Memory B cell (primary cell): Measurements from ENCODE around the gene SERHL2.
"Not testable (repeated sequence)": the region's sequence is repeated elsewhere in the genome, so short reads cannot be mapped to it uniquely, and the experiment has no call there.

Source experiments
- ATAC-seq: fragments of 150-1000 bp; cut with Tn5 transposase; 2 replicates; pipeline ENCODE4 v1.10.0; 2021; ENCODE audit warnings: low read depth, mild to moderate bottlenecking, moderate library complexity
- DNase-seq, 2 donors: peaks; one replicate each; pipeline ENCODE4 v3.0.0; 2022; ENCODE audit warnings: low spot score in 2 of 2
- H3K27ac Mint-ChIP-seq: one replicate; pipeline ENCODE4 v1.8.0; 2022; ENCODE audit warnings: mild to moderate bottlenecking, moderate library complexity, mixed read lengths
- H3K27me3 Mint-ChIP-seq: one replicate; pipeline ENCODE4 v1.8.0; 2022; ENCODE audit warnings: mixed read lengths
- H3K36me3 Mint-ChIP-seq: one replicate; pipeline ENCODE4 v1.8.0; 2022; ENCODE audit warnings: mild to moderate bottlenecking, mixed read lengths
- H3K4me1 Mint-ChIP-seq: one replicate; pipeline ENCODE4 v1.8.0; 2022; ENCODE audit warnings: mixed read lengths
- H3K4me3 Mint-ChIP-seq: one replicate; pipeline ENCODE4 v1.8.0; 2022; ENCODE audit warnings: mild to moderate bottlenecking, moderate library complexity, mixed read lengths
- H3K9me3 Mint-ChIP-seq: one replicate; pipeline ENCODE4 v1.8.0; 2022; ENCODE audit warnings: mixed read lengths

Gene SERHL2

DNA sequence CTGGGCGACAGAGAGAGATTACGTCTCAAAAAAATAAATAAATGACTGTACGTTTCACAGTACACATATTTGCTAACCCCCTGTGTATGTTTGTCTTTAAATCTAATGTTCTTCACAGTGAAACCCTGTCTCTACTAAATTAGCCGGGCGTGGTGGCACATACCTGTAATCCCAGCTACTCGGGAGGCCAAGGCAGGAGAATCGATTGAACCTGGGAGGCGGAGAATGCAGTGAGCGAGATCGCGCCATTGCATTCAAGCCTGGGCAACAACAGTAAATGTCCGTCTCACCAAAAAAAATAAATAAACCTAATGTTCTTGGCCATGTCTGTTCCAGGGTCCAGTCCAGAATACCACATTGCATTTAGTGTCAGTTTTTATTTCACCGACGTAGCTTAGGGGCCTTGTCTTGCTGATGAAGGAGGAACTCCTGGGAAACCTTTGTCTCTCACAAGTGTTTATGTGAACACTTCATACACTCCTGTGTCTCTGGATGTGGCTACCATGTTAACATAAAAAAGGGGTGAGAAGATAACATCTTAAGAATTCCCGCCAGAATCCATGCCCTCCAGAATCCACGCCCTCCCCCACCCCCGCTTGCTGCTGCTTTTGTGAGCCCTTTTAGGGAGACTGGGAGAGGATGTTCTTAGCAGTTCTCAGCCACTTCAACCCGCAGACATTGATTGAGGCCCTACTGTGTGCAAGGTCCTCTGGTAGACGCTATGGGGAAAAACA, 5.0 kb upstream of the SERHL2 start:
- DNase-seq (no peak), ATAC-seq (no peak)
- Mint-ChIP-seq H3K9me3 (no peaks in the 10 kb centered on the region), H3K4me3 (no peak overlapping the region), H3K27me3 (no peaks in the 10 kb centered on the region), H3K4me1 (peaks cover 27% of the 10 kb centered on the region), H3K27ac (peak overlapping the region; percentile 52), H3K36me3 (no peaks in the 10 kb centered on the region)

DNA sequence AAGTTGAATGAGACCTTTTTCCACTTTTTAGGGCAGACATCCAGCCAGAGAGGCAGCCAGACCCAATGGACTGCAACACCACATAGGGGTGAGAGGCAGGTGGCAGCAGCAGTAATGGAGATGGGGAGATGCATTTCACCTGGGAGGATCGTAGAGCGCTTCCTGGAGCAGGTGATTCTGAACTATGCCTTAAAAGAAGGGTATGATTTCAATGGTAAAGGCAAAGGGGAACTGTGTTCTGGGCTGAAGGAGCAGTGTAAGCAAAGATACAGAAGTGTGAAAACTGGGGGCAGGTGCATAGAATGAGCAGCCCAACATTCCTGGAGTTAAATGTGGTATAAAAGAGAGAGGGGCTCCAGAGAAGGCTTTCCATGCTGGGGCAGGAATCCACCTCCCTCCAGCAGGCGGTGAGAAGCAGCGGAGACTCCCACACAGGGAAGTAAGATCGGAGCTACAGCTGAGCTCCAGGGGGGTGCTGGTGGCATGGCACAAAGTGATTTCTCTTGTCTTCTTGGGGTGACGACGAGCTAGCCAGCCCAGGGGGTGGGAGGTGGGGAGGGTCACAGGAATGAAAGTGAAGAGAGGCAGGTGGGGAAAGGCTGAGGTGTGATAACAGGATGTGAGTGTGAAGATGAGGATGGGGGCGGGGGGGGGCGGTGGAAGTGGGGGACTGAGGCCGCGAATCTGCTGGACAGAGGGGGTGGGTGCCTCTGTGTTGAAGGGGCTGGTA, 4.3 kb upstream of the SERHL2 start:
- Mint-ChIP-seq H3K4me1 (peaks cover 27% of the 10 kb centered on the region), H3K9me3 (no peaks in the 10 kb centered on the region), H3K27ac (peak overlapping the region; percentile 52), H3K27me3 (no peaks in the 10 kb centered on the region), H3K36me3 (no peaks in the 10 kb centered on the region), H3K4me3 (no peak overlapping the region)
- DNase-seq (no peak), ATAC-seq (no peak)

DNA sequence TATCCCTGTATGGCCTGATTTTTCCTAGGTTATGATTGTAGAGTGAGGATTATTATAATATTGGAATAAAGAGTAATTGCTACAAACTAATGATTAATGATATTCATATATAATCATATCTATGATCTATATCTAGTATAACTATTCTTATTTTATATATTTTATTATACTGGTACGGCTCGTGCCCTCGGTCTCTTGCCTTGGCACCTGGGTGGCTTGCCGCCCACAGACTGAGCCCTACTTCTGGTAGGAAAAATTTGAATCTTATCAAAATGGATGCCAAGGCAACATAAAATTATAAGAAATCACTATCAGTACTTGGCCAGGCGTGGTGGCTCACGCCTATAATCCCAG, 1.5 kb upstream of the SERHL2 start:
- not testable (repeated sequence) for H3K9me3 Mint-ChIP-seq, H3K27me3 Mint-ChIP-seq, H3K36me3 Mint-ChIP-seq, ATAC-seq, DNase-seq
- Mint-ChIP-seq H3K4me1 (peaks cover 27% of the 10 kb centered on the region), H3K4me3 (peak overlapping the region; percentile 88), H3K27ac (peak overlapping the region; percentile 92)

DNA sequence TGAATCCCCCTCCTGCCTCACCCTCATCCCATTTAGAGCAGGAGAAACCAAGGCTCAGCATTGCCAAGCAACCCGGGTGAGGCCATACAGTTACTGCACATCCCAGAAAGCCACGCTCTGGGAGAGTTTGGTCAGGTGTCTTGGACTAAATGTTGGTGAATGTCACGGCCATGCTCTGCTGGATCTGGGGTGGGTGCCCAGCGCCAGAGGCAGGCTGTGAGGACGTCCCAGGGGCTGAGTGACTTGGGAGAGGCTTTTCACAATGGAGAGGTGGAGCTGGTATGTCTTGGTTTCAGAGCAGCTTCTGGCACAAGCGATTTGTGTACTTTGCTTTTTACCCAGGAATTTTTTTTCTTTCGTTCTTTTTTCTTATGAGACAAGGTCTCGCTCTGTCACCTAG, 6.6 kb downstream of the SERHL2 start:
- Mint-ChIP-seq H3K4me1 (peaks cover 16% of the 10 kb centered on the region), H3K4me3 (no peak overlapping the region), H3K27ac (peak overlapping the region; percentile 7), H3K36me3 (no peaks in the 10 kb centered on the region), H3K27me3 (no peaks in the 10 kb centered on the region), H3K9me3 (no peaks in the 10 kb centered on the region)
- ATAC-seq, result no peak
- DNase-seq, result no peak

DNA sequence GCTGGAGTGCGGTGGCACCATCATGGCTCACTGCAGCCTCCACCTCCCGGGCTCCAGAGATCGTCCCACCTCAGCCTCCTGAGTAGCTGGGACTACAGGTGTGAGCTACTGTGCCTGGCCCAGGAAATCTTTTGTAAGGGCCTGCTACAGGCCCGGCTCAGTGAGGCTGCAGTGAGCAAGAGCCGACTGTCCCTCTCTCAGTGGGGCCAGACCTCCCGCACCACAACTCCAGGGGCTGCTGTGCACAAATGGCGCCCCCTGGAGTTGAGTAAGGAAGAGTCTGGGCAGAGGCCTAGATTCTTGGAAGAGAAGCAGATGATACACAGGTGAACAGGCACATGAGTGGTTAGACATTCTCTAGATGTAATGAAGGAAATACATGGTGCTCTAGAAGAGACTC, 7.0 kb downstream of the SERHL2 start:
- no peaks in the 10 kb centered on the region for H3K27me3 Mint-ChIP-seq
- DNase-seq, result no peak
- no peaks in the 10 kb centered on the region for H3K9me3 Mint-ChIP-seq
- H3K27ac Mint-ChIP-seq, result peak overlapping the region; percentile 7
- H3K4me1 Mint-ChIP-seq, result peaks cover 16% of the 10 kb centered on the region
- no peak overlapping the region for H3K4me3 Mint-ChIP-seq
- no peak for ATAC-seq
- no peaks in the 10 kb centered on the region for H3K36me3 Mint-ChIP-seq

DNA sequence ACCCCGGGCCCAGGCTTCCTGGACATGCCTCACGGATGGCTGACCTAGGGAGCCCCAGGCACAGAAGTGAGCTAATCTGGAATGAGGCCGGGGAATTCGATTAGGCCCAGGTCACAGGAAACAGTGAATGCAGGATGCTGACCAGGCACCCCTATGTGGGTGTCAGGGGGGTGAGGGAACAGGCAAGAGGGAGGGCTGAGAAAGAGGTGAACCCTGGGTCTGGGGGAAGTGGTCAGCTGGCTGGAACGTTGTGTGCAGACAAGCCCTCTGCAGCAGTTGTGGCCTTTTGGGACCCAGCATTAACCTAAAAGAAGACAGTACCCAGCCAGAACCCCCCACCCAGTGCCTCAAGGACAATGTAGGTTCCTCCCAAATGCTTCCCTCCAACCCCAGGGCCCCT, 8.1 kb downstream of the SERHL2 start:
- H3K36me3 Mint-ChIP-seq, result no peaks in the 10 kb centered on the region
- H3K4me1 Mint-ChIP-seq, result peaks cover 16% of the 10 kb centered on the region
- DNase-seq, result no peak
- no peaks in the 10 kb centered on the region for H3K9me3 Mint-ChIP-seq
- H3K27ac Mint-ChIP-seq, result peak overlapping the region; percentile 7
- no peak overlapping the region for H3K4me3 Mint-ChIP-seq
- no peak for ATAC-seq
- no peaks in the 10 kb centered on the region for H3K27me3 Mint-ChIP-seq

DNA sequence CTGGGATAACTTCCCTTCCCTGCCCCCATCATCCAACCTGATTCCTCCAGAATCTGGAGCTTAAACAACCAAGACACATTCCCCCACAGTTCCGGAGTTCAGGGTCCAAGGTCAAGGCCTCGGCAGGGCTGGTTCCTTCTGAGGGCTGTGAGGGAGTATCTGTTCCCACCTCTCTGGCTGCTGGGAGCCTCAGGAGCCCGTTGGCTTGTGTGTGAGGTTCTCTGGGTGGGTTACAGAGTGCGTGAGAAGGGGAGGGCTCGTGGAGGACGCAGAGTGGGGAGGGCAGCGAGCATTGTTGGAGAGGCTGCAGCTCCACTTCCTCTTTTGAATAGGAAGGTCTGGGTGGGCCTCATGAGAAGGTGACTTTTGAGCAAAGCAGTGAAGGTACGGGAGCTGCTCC, 8.5 kb downstream of the SERHL2 start:
- Mint-ChIP-seq H3K27ac (peak overlapping the region; percentile 56), H3K4me3 (peak overlapping the region; percentile 70), H3K27me3 (no peaks in the 10 kb centered on the region), H3K9me3 (no peaks in the 10 kb centered on the region), H3K36me3 (no peaks in the 10 kb centered on the region), H3K4me1 (peaks cover 16% of the 10 kb centered on the region)
- ATAC-seq (peak; percentile 97), DNase-seq (peak; percentile 16 to 31)

DNA sequence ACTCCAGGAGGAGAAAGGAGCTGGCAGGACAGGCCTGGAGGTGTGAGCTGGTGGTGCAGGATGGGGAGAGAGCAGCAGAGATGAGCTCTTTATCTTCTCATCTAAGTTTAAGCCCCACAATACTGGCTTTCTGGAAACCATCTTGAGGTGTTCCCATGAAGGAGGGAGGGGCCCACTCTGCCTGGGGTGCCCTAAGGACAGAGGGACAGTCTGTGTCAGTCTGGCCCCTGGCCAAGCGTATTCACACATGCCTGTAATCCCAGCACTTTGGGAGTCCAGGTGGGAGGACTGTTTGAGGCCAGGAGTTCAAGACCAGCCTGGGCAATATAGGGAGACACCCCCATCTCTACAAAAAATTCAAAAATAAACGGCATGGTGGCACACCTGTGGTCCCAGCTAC, 8.9 kb downstream of the SERHL2 start:
- H3K27ac Mint-ChIP-seq, result peak overlapping the region; percentile 56
- no peak for ATAC-seq
- H3K4me1 Mint-ChIP-seq, result peaks cover 16% of the 10 kb centered on the region
- DNase-seq, result no peak
- H3K4me3 Mint-ChIP-seq, result peak overlapping the region; percentile 70
- H3K9me3 Mint-ChIP-seq, result no peaks in the 10 kb centered on the region
- no peaks in the 10 kb centered on the region for H3K36me3 Mint-ChIP-seq
- no peaks in the 10 kb centered on the region for H3K27me3 Mint-ChIP-seq

DNA sequence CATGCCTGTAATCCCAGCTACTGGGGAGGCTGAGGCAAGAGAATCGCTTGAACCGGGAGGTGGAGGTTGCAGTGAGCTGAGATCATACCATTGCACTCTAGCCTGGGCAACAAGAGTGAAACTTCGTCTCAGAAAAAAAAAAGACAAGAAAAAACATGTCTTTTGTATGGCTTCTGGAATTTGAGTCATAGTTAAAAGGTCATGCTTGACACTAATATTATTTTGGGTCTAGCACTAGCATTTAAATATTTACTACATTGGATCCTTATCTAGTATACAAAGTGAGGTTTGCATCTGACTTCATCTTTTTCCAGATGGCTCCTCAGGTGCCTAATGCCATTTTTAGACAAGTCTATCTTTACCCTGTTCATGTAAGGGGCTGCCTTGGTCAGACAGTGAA, 10.2 kb downstream of the SERHL2 start:
- not testable (repeated sequence) for DNase-seq, H3K36me3 Mint-ChIP-seq, H3K4me3 Mint-ChIP-seq, H3K9me3 Mint-ChIP-seq, H3K27ac Mint-ChIP-seq, ATAC-seq, H3K27me3 Mint-ChIP-seq
- peaks cover 16% of the 10 kb centered on the region for H3K4me1 Mint-ChIP-seq

DNA sequence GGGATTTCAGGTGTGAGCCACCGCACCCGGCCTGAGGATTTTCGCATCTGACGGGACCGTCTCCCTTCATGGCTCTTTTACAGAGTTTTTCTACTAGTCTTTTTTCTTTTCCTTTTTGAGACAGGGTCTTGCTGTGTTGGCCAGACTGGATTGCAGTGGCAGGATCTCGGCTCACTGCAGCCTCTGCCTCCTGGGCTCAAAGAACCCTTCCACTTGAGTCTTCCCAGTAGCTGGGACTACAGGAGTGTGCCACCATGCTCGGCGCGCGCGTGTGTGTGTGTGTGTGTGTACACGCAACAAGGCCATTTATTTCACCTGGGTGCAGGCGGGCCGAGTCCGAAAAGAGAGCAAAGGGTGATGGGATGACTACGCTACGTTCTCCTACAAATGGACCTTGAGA, 10.9 kb downstream of the SERHL2 start:
- DNase-seq, result no peak
- H3K4me1 Mint-ChIP-seq, result peaks cover 16% of the 10 kb centered on the region
- H3K36me3 Mint-ChIP-seq, result no peaks in the 10 kb centered on the region
- no peaks in the 10 kb centered on the region for H3K27me3 Mint-ChIP-seq
- no peak overlapping the region for H3K4me3 Mint-ChIP-seq
- ATAC-seq, result no peak
- no peak overlapping the region for H3K27ac Mint-ChIP-seq
- H3K9me3 Mint-ChIP-seq, result no peaks in the 10 kb centered on the region

DNA sequence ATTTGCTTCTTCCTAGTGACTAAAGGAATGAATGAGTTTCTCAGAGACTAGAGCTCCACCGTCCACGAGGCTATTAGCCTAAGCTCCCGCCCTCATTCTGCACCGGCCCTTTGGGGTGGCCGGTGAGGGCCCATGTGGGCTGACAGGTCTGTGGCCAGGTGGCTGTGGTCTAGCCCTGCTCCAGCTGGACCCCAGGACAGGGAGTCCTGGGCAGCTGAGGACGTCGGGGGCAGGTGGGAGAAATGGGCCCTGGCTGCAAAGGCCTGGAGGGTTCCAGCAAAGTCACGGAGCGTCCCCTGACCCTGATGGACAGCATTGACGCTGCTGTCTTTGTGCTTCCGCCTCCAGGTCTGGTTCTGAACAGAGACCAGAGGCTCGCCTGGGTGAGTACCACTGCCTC, 12.2 kb downstream of the SERHL2 start:
- H3K4me1 Mint-ChIP-seq, result peaks cover 13% of the 10 kb centered on the region
- H3K36me3 Mint-ChIP-seq, result peaks cover 2% of the 10 kb centered on the region
- H3K27ac Mint-ChIP-seq, result no peak overlapping the region
- ATAC-seq (no peak), DNase-seq (no peak)
- H3K4me3 Mint-ChIP-seq, result no peak overlapping the region
- no peaks in the 10 kb centered on the region for H3K27me3 Mint-ChIP-seq
- no peaks in the 10 kb centered on the region for H3K9me3 Mint-ChIP-seq

DNA sequence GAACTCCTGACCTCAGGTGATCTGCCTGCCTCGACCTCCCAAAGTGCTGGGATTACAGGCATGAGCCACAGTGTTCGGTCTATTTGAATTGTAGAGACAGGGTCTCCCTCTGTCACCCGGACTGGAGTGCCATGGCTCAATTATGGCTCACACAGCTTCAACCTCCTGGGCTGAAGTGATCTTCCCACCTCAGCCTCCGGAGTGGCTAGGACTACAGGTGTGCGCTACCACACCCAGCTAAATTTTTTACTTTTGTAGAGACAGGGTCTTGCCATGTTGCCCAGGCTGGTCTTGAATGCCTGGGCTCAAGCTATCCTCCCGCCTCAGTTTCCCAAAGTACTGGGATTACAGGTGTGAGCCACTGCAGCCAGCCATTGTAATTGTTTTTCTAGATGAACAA, 14.2 kb downstream of the SERHL2 start:
- not testable (repeated sequence) for H3K9me3 Mint-ChIP-seq, H3K27me3 Mint-ChIP-seq, DNase-seq, H3K36me3 Mint-ChIP-seq, H3K4me3 Mint-ChIP-seq, H3K27ac Mint-ChIP-seq, ATAC-seq, H3K4me1 Mint-ChIP-seq

DNA sequence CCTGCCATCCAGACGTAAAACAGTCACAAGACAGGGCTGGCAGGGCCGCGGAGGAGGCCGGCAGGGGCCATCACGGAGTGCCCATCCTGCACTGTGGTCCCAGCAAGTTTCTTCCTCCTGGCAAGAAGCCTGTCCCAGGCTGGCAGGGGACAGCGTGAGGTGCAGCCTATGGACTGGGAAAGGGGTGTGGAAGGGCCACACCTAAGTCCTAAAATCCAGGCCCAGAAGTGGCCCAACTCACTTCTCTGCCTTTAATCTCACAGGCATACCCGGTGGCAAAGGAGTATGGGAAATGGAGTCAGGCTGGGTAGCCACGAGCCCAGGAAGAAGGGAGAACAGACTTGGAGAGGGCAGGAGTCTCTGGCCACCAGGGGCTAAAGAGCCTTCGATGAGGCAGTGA, 16.8 kb downstream of the SERHL2 start:
- not testable (repeated sequence) for DNase-seq, H3K4me3 Mint-ChIP-seq, ATAC-seq, H3K27ac Mint-ChIP-seq, H3K9me3 Mint-ChIP-seq, H3K27me3 Mint-ChIP-seq, H3K4me1 Mint-ChIP-seq, H3K36me3 Mint-ChIP-seq

DNA sequence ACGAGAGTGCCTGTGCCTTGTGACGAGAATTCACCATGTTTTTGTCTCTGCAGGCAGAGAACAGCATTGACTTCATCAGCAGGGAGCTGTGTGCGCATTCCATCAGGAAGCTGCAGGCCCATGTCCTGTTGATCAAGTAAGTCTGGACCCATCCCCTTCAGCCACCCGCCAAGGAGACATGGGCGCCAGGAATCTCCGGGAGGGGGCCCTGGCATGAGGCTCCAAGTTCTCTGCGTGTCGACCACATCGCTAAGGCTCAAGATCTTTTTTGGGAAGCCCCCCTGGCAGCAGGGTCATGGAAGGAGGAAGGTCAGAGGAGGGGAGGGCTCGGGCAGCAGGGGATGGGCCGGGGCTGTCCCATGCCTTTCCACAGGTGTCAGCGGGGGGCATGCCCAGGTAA, 17.3 kb downstream of the SERHL2 start:
- H3K4me1 Mint-ChIP-seq, H3K27me3 Mint-ChIP-seq, H3K4me3 Mint-ChIP-seq, ATAC-seq, H3K27ac Mint-ChIP-seq, DNase-seq, H3K9me3 Mint-ChIP-seq: not testable (repeated sequence)
- H3K36me3 Mint-ChIP-seq, result peaks cover 11% of the 10 kb centered on the region

DNA sequence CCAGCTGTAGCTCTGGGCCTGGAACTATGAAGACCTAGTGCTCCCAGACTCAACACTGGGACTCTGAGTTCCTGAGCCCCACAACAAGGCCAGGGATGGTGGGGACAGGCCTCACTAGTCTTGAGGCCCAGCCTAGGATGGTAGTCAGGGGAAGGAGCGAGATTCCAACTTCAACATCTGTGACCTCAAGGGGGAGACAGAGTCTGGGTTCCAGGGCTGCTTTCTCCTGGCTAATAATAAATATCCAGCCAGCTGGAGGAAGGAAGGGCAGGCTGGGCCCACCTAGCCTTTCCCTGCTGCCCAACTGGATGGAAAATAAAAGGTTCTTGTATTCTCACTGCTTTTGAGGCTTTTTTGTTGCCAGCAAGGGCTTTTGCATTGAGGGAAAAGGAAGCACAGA, 20.3 kb downstream of the SERHL2 start:
- not testable (repeated sequence) for ATAC-seq, H3K9me3 Mint-ChIP-seq, DNase-seq, H3K4me3 Mint-ChIP-seq, H3K27ac Mint-ChIP-seq, H3K27me3 Mint-ChIP-seq, H3K4me1 Mint-ChIP-seq
- H3K36me3 Mint-ChIP-seq, result peaks cover 14% of the 10 kb centered on the region
